Endothelial cell (in vitro differentiated cells): ENCODE results near the gene BZW2. TPM values are rescaled to one million over a fixed set of nuclear protein-coding genes. Genes with fewer than 3 reads are reported as not detected.

Experiments used
- DNase-seq: peaks from one replicate; pipeline ENCODE4 v3.0.0; 2021; ENCODE audit warnings: low spot score
- H3K27ac Mint-ChIP-seq: one replicate; pipeline ENCODE4 v1.8.0; 2021; ENCODE audit warnings: mixed read lengths, inconsistent platforms; ENCODE audit not compliant: unreplicated experiment
- H3K27me3 Mint-ChIP-seq: one replicate; pipeline ENCODE4 v1.8.0; 2021; ENCODE audit warnings: mild to moderate bottlenecking, moderate library complexity, mixed read lengths, inconsistent platforms; ENCODE audit not compliant: unreplicated experiment
- H3K36me3 Mint-ChIP-seq: one replicate; pipeline ENCODE4 v1.8.0; 2021; ENCODE audit warnings: mild to moderate bottlenecking, low read depth, mixed read lengths, inconsistent platforms; ENCODE audit not compliant: unreplicated experiment
- H3K4me1 Mint-ChIP-seq: one replicate; pipeline ENCODE4 v1.8.0; 2021; ENCODE audit warnings: mild to moderate bottlenecking, mixed read lengths, inconsistent platforms; ENCODE audit not compliant: unreplicated experiment
- H3K4me3 Mint-ChIP-seq: one replicate; pipeline ENCODE4 v1.8.0; 2021; ENCODE audit warnings: mild to moderate bottlenecking, mixed read lengths, inconsistent platforms; ENCODE audit not compliant: unreplicated experiment
- H3K9me3 Mint-ChIP-seq: one replicate; pipeline ENCODE4 v1.8.0; 2021; ENCODE audit warnings: mixed read lengths, inconsistent platforms; ENCODE audit not compliant: unreplicated experiment
- total RNA-seq: library from RNA; stranded (reverse); fragmentation: NEBNext Ultra II Directional; extraction: Animal tissue kit (Norgen Biotek cat#: 25700); gene quantifications from one replicate; pipeline ENCODE4 v1.2.1, GENCODE V29; 2021; ENCODE audit not compliant: unreplicated experiment
- TF ChIP-seq, protein P1 (sequence below): fragments of 200-600 bp; sonication (generic); IDR thresholded peaks from one replicate; pipeline ENCODE4 v1.5.0; 2021; ENCODE audit warnings: antibody characterized with exemption; ENCODE audit not compliant: unreplicated experiment

Gene BZW2
- total RNA-seq, 1 donor from 2014 or later = 141 TPM

DNA sequence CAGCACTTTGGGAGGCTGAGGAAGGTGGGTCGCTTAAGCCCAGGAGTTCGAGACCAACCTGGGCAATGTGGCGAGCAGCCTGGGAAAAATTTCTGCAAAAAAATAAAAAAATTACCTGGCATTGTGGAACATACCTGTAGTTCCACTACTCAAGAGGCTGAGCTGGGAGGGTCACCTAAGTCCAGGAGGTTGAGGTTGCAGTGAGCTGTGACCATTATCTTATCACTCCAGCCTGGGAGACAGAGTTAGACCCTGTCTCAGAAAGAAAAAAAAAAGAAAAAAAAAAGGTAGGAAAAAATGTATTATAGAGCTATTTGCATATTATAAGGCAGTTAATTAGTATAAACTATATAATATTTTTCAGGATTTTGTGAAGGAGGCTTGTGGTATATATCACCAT is 96.6 kb downstream of the BZW2 start:
- Mint-ChIP-seq H3K36me3 (no peaks in the 10 kb centered on the region), H3K27ac (no peak overlapping the region), H3K4me1 (peaks cover 33% of the 10 kb centered on the region), H3K27me3 (peaks cover 2% of the 10 kb centered on the region), H3K4me3 (no peak overlapping the region), H3K9me3 (no peaks in the 10 kb centered on the region)
- no peak for DNase-seq
- TF ChIP-seq, protein P1, sequence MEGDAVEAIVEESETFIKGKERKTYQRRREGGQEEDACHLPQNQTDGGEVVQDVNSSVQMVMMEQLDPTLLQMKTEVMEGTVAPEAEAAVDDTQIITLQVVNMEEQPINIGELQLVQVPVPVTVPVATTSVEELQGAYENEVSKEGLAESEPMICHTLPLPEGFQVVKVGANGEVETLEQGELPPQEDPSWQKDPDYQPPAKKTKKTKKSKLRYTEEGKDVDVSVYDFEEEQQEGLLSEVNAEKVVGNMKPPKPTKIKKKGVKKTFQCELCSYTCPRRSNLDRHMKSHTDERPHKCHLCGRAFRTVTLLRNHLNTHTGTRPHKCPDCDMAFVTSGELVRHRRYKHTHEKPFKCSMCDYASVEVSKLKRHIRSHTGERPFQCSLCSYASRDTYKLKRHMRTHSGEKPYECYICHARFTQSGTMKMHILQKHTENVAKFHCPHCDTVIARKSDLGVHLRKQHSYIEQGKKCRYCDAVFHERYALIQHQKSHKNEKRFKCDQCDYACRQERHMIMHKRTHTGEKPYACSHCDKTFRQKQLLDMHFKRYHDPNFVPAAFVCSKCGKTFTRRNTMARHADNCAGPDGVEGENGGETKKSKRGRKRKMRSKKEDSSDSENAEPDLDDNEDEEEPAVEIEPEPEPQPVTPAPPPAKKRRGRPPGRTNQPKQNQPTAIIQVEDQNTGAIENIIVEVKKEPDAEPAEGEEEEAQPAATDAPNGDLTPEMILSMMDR = no peak

- no peaks in the 10 kb centered on the region for H3K9me3 Mint-ChIP-seq
- H3K27me3 Mint-ChIP-seq = peaks cover 2% of the 10 kb centered on the region
- TF ChIP-seq, protein P1 = no peak
- H3K36me3 Mint-ChIP-seq = no peaks in the 10 kb centered on the region
- no peak overlapping the region for H3K27ac Mint-ChIP-seq
- peaks cover 33% of the 10 kb centered on the region for H3K4me1 Mint-ChIP-seq
- no peak overlapping the region for H3K4me3 Mint-ChIP-seq
- DNase-seq = no peak
Observed at GRCh38 chr7:16743236-16743635, 97.3 kb downstream of the BZW2 start.

DNA sequence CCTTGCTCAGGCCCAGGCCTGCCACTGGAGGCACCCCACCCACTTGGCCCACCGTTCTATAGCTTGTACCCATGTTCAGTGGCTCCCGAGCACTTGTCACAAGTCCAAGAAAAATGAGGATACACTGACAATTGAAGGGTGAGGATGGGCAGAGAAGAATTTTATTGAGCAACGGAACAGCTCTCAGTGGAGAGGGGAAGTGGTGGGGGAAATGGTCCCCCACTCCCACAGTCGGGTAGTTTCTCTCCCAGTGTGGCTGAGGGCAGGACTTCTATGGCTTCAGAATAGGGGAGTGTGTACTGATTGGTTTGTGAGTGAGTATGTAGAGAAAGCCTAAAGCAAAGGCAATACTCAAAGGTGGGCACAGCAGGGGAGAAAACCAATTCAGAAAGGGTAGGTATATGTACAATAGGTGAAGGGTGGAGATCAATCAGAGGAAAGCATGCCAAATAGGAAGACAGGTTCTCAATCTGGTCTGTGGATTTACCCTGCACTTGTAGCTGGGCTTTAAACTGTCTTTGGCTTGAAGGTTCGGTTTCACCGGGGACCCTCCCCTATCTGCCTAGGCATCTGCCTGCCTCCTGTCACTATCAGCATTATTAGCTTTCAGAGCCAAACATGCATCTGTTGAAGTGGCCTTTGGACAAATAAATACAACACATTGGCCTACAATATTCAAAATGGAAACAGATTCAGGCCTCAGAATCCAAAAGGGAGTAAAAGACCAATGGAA is 98.7 kb downstream of the BZW2 start:
- Mint-ChIP-seq H3K36me3 (no peaks in the 10 kb centered on the region), H3K27me3 (no peaks in the 10 kb centered on the region), H3K9me3 (no peaks in the 10 kb centered on the region), H3K4me1 (peaks cover 33% of the 10 kb centered on the region), H3K27ac (no peak overlapping the region), H3K4me3 (no peak overlapping the region)
- TF ChIP-seq, protein P1 = no peak
- no peak for DNase-seq

DNA sequence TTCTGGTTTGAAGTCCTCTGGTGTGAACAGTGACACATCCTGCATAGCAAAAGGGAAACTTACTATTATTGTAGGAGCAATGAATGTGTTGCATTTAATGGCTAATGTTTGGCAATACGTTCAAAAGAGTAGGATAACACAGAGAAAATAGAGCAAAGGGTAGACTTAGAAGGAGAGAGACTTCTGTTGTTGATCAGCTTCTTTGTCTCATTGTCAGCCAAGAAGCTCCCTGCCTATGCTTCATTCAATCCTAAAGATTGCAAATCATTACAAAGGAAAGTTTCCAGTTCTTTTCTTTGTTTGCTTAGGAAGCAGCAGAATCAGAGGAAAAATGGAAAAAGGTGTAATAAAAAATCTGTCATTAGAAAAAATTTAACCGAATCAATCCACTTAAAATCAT is 99.7 kb downstream of the BZW2 start:
- TF ChIP-seq, protein P1 = no peak
- no peak for DNase-seq
- no peak overlapping the region for H3K27ac Mint-ChIP-seq
- H3K9me3 Mint-ChIP-seq = no peaks in the 10 kb centered on the region
- H3K27me3 Mint-ChIP-seq = peaks cover 2% of the 10 kb centered on the region
- peaks cover 28% of the 10 kb centered on the region for H3K4me1 Mint-ChIP-seq
- H3K36me3 Mint-ChIP-seq = no peaks in the 10 kb centered on the region
- no peak overlapping the region for H3K4me3 Mint-ChIP-seq

DNA sequence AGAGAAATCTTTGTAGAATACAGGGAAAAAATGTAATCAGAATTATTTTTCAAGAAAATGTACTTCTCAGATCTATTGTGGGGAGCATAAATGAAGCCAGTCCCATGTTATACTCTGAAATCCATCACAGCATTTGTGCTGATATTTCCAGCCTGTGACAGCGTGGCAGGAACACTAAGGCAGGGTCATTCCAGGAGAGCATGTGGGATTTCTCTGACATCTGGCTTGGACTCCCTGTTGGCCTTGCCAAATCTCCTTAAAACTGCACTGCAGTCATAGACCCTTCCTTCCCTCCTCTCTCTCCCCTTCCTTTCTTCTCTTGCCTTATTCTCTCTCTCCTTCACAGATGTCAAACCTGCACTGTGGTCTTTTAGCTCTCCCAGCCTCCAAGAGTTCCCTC is 101.1 kb downstream of the BZW2 start:
- no peak overlapping the region for H3K27ac Mint-ChIP-seq
- no peaks in the 10 kb centered on the region for H3K36me3 Mint-ChIP-seq
- TF ChIP-seq, protein P1 = no peak
- peaks cover 5% of the 10 kb centered on the region for H3K27me3 Mint-ChIP-seq
- DNase-seq = no peak
- H3K9me3 Mint-ChIP-seq = no peaks in the 10 kb centered on the region
- no peak overlapping the region for H3K4me3 Mint-ChIP-seq
- H3K4me1 Mint-ChIP-seq = peaks cover 21% of the 10 kb centered on the region
